Measurements from ENCODE around the gene SMCO4. TPM values are rescaled to one million over a fixed set of nuclear protein-coding genes. Genes with fewer than 3 reads are reported as not detected.

SMCO4 gene
- total and polyA plus RNA-seq, 2 of the 8 experiments (the other 6 are each of a cell fraction or from before 2014, with no cell fraction given) = 33.2 to 53.9 TPM

DNA sequence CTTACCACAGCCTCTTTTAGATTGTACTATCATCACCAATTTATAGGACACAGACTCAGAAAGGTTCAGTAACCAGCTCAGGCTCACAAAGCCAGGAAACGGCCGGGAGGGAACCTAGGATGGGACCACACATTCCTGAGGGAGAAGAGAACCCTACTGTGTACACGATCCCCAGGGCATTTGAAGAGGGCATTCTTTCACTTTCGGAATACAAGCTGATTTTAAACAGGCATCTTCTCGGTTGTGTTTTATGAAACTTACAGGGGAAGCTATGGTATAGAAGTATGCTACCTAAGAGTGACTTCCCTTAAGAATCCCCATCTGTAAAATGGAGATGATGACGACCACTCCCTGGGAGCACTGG, 19.0 kb downstream of the SMCO4 start:
- Histone ChIP-seq H3K27ac (ENCODE audit: low read depth, low read length) (no peak overlapping the region), H3K4me2 (ENCODE audit: insufficient read depth in 1 of 2, low read depth in 2 of 2, low read length in 2 of 2) (no peak overlapping the region), H2BK5ac (ENCODE audit: low read depth, low read length) (no peak overlapping the region), H2AFZ (ENCODE audit: low read length) (no peak overlapping the region), H2BK20ac (ENCODE audit: low read length) (no peak overlapping the region), H3K14ac (ENCODE audit: insufficient read length) (no peak overlapping the region), H2AK5ac (ENCODE audit: low read depth, low read length) (no peak overlapping the region), H3K27me3 (replicated peaks in 1 of 4; ENCODE audit: control insufficient read depth in 3 of 4, extremely low read depth in 1 of 4, insufficient read depth in 3 of 4, low read length in 3 of 4) (no peaks in the 10 kb centered on the region), H3K4me3 (ENCODE audit: extremely low read depth in 1 of 4, insufficient read depth in 2 of 4, low read depth in 3 of 4, low read length in 4 of 4) (no peak overlapping the region), H2BK120ac (replicated peaks; ENCODE audit: low read depth, low read length) (no peak overlapping the region), H4K20me1 (replicated peaks in 1 of 2; ENCODE audit: control insufficient read depth in 1 of 2, insufficient read depth in 2 of 2, low read length in 2 of 2) (peaks cover 2 to 5% of the 10 kb centered on the region in 2 experiments), H2BK12ac (ENCODE audit: low read depth, low read length) (no peak overlapping the region), H3K23ac (ENCODE audit: insufficient read length) (no peak overlapping the region), H3K9ac (replicated peaks in 1 of 4; ENCODE audit: extremely low read depth in 1 of 4, low read depth in 3 of 4, low read length in 3 of 4) (no peak overlapping the region), H3K36me3 (ENCODE audit: control insufficient read depth in 2 of 4, insufficient read depth in 4 of 4, low read length in 3 of 4) (no peaks in the 10 kb centered on the region), H3K23me2 (ENCODE audit: low read depth, low read length) (no peaks in the 10 kb centered on the region), H3K9me3 (ENCODE audit: insufficient read depth in 2 of 2, low read depth in 1 of 2, low read length in 1 of 2) (no peaks in the 10 kb centered on the region), H4K8ac (ENCODE audit: extremely low read depth, insufficient read depth, low read length) (no peak overlapping the region), H3K79me2 (ENCODE audit: control insufficient read depth in 1 of 2, insufficient read depth in 2 of 2, low read length in 2 of 2) (peaks cover 2 to 77% of the 10 kb centered on the region in 2 experiments; a peak in 3 of 4 replicates), H4K5ac (ENCODE audit: insufficient read length, low read depth, low read length) (no peak overlapping the region), H3K4me1 (replicated peaks in 1 of 4; ENCODE audit: control insufficient read depth in 3 of 4, insufficient read depth in 4 of 4, low read length in 3 of 4) (peaks cover 2 to 21% (median 11%) of the 10 kb centered on the region in 4 experiments; a peak in 5 of 7 replicates), H2BK15ac (ENCODE audit: low read length) (no peak overlapping the region), H3K18ac (ENCODE audit: extremely low read depth, low read length) (no peak overlapping the region), H3K4ac (replicated peaks; ENCODE audit: insufficient read length, low read depth, low read length) (no peak overlapping the region), H3K79me1 (ENCODE audit: low read depth, low read length) (peaks cover 6% of the 10 kb centered on the region; the same call in 1 of the 2 replicates), H4K91ac (replicated peaks; ENCODE audit: insufficient read length, low read length) (no peak overlapping the region), H3K56ac (replicated peaks; ENCODE audit: insufficient read length, low read depth, low read length) (no peak overlapping the region)
- DNase-seq (ENCODE audit: low read depth in 1 of 2, low spot score in 2 of 2) = no peak
- WGBS, 2 experiments (ENCODE audit: extremely low coverage in 1 of 2, insufficient coverage in 1 of 2, insufficient read length in 1 of 2, insufficient replicate concordance in 2 of 2, low coverage in 1 of 2, low lambda C conversion rate in 2 of 2, missing lambda C conversion rate in 1 of 2) = 82% methylated on average over 6 of the region's 6 CpGs; no CpG with 5 or more reads in 1 of the 2 experiments
- no peak for FAIRE-seq
- ChIA-PET POLR2A (ENCODE audit: partially characterized antibody) (interaction anchor here (0.9 to 2.0 kb wide), 2 partner anchors 18 to 217 kb away, joined by 3 to 7 read pairs; partner anchors contain the start of genes C11orf54 and TAF1D), CTCF (ENCODE audit: partially characterized antibody) (interaction anchor here (1.2 to 1.9 kb wide), 2 partner anchors 9 to 22 kb away, joined by 3 to 5 read pairs; no protein-coding TSS in a partner anchor)
- TF ChIP-seq TBP (IDR thresholded peaks at IDR 0.05; ENCODE audit: low read depth, low read length) = no peak
- TF ChIP-seq, protein P1, sequence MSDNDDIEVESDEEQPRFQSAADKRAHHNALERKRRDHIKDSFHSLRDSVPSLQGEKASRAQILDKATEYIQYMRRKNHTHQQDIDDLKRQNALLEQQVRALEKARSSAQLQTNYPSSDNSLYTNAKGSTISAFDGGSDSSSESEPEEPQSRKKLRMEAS (IDR thresholded peaks at IDR 0.05) = no peak
- no peak for TF ChIP-seq SRF (IDR thresholded peaks at IDR 0.05; ENCODE audit: low read depth, low read length)
- no peak for TF ChIP-seq CTBP2 (IDR thresholded peaks at IDR 0.05; ENCODE audit: borderline replicate concordance, insufficient read depth, insufficient read length, low read length)
- no peak for TF ChIP-seq GTF2F1 (IDR thresholded peaks at IDR 0.05; ENCODE audit: borderline replicate concordance, low read depth, low read length)
- TF ChIP-seq RAD21 (IDR thresholded peaks at IDR 0.05 in 1 of 2, conservative IDR thresholded peaks at IDR 0.05 in 1 of 2; ENCODE audit: low read depth in 2 of 2, low read length in 2 of 2) = no peak
- TF ChIP-seq CBX5 (IDR thresholded peaks at IDR 0.05; ENCODE audit: low read depth, low read length) = no peak
- no peak for TF ChIP-seq NANOG (IDR thresholded peaks at IDR 0.05; ENCODE audit: insufficient read depth, low read depth, low read length, poor library complexity, severe bottlenecking)
- TF ChIP-seq CEBPB (IDR thresholded peaks at IDR 0.05; ENCODE audit: low read depth, low read length) = no peak
- TF ChIP-seq HDAC6 (IDR thresholded peaks at IDR 0.05; ENCODE audit: low read depth, low read length) = no peak
- no peak for TF ChIP-seq KDM1A (IDR thresholded peaks at IDR 0.05; ENCODE audit: borderline replicate concordance, low read length)
- TF ChIP-seq, protein P2, sequence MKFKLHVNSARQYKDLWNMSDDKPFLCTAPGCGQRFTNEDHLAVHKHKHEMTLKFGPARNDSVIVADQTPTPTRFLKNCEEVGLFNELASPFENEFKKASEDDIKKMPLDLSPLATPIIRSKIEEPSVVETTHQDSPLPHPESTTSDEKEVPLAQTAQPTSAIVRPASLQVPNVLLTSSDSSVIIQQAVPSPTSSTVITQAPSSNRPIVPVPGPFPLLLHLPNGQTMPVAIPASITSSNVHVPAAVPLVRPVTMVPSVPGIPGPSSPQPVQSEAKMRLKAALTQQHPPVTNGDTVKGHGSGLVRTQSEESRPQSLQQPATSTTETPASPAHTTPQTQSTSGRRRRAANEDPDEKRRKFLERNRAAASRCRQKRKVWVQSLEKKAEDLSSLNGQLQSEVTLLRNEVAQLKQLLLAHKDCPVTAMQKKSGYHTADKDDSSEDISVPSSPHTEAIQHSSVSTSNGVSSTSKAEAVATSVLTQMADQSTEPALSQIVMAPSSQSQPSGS (IDR thresholded peaks at IDR 0.05; ENCODE audit: low read length) = no peak
